NCI-H82 treated with DMSO at 0.1 percent for 48 hours (cell line): Measurements from ENCODE around the gene RAB3B.
"Not testable (repeated sequence)": the region's sequence is repeated elsewhere in the genome, so short reads cannot be mapped to it uniquely, and the experiment has no call there.

Experiments
- DNase-seq: peaks from one replicate; lab custom pipeline; 2025; ENCODE audit not compliant: unreplicated experiment; lab: John Stamatoyannopoulos, UW

The RAB3B gene

GRCh38 chr1:51989582-51990477, 670 bp downstream of the RAB3B start:
- no peak for DNase-seq

GRCh38 chr1:51988254-51988653, 2.2 kb downstream of the RAB3B start:
- DNase-seq: no peak

GRCh38 chr1:51986718-51987117, 3.8 kb downstream of the RAB3B start:
- DNase-seq: no peak

- no peak for DNase-seq
Observed at GRCh38 chr1:51982161-51982560, 8.3 kb downstream of the RAB3B start.

GRCh38 chr1:51981555-51981954, 8.9 kb downstream of the RAB3B start:
- no peak for DNase-seq

- DNase-seq: no peak
Observed at GRCh38 chr1:51978099-51978498, 12.4 kb downstream of the RAB3B start.

GRCh38 chr1:51976846-51977602, 13.5 kb downstream of the RAB3B start:
- DNase-seq: no peak

GRCh38 chr1:51973587-51974474, 16.7 kb downstream of the RAB3B start:
- no peak for DNase-seq

- no peak for DNase-seq
Observed at GRCh38 chr1:51969038-51969705, 21.3 kb downstream of the RAB3B start.

- no peak for DNase-seq
Observed at GRCh38 chr1:51968632-51969031, 21.9 kb downstream of the RAB3B start.

GRCh38 chr1:51967213-51967791, 23.2 kb downstream of the RAB3B start:
- DNase-seq: not testable (repeated sequence)

- DNase-seq: peak; percentile 57
Observed at GRCh38 chr1:51966559-51966958, 23.9 kb downstream of the RAB3B start.

- no peak for DNase-seq
Observed at GRCh38 chr1:51964309-51964696, 26.2 kb downstream of the RAB3B start.

GRCh38 chr1:51963592-51964308, 26.8 kb downstream of the RAB3B start:
- no peak for DNase-seq

GRCh38 chr1:51962486-51963356, 27.8 kb downstream of the RAB3B start:
- no peak for DNase-seq

- no peak for DNase-seq
Observed at GRCh38 chr1:51961954-51962353, 28.5 kb downstream of the RAB3B start.

GRCh38 chr1:51961231-51961630, 29.3 kb downstream of the RAB3B start:
- DNase-seq: no peak

GRCh38 chr1:51960262-51960661, 30.2 kb downstream of the RAB3B start:
- peak; percentile 66 for DNase-seq

GRCh38 chr1:51958824-51959223, 31.7 kb downstream of the RAB3B start:
- no peak for DNase-seq
